ENCODE measurements around the gene SYT1. TPM values are rescaled to one million over a fixed set of nuclear protein-coding genes. Genes with fewer than 3 reads are reported as not detected.

Gene SYT1
- total and polyA plus RNA-seq, 11 donors, result 0.08 to 0.86 (median 0.16) TPM; not detected in 6

DNA sequence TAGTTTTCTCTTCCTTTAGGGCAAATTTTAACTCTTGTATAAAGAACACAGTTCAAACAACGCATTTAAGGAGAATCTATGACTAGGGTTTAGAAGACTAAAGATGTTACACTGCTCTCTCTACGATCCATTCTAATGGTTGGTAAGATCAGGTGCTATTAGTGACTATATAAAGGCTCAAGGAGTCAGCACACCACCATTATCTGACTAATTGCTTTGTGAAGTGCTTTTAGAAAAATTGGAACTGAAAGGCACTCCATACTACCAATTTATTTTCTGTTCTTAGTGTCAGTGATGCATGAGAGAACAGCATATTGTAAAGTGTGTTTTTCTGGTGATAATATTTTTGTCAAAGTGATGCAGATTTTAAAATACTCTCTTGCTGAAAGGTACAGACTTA, 136.8 kb downstream of the SYT1 start:
- no peaks in the 10 kb centered on the region for H3K27me3 ChIP-seq
- TF ChIP-seq POLR2A (IDR thresholded peaks at IDR 0.05), result no peak
- TF ChIP-seq, protein P1, sequence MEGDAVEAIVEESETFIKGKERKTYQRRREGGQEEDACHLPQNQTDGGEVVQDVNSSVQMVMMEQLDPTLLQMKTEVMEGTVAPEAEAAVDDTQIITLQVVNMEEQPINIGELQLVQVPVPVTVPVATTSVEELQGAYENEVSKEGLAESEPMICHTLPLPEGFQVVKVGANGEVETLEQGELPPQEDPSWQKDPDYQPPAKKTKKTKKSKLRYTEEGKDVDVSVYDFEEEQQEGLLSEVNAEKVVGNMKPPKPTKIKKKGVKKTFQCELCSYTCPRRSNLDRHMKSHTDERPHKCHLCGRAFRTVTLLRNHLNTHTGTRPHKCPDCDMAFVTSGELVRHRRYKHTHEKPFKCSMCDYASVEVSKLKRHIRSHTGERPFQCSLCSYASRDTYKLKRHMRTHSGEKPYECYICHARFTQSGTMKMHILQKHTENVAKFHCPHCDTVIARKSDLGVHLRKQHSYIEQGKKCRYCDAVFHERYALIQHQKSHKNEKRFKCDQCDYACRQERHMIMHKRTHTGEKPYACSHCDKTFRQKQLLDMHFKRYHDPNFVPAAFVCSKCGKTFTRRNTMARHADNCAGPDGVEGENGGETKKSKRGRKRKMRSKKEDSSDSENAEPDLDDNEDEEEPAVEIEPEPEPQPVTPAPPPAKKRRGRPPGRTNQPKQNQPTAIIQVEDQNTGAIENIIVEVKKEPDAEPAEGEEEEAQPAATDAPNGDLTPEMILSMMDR (IDR thresholded peaks at IDR 0.05), result no peak
- no peak overlapping the region for H3K27ac ChIP-seq
- H3K4me3 ChIP-seq, result no peak overlapping the region
- DNase-seq, result no peak
- ATAC-seq, result no peak
- no peaks in the 10 kb centered on the region for H3K4me1 ChIP-seq
- intact Hi-C loops (cut with DNase I), result no loop called here
- H3K9me3 ChIP-seq, result no peaks in the 10 kb centered on the region
- no peaks in the 10 kb centered on the region for H3K36me3 ChIP-seq
- 81 to 86% (median 85%) methylated on average over 2 of the region's 2 CpGs for WGBS, 4 donors

GRCh38 chr12:79006306-79006705, 141.7 kb downstream of the SYT1 start:
- ATAC-seq, result no peak

GRCh38 chr12:79008591-79008990, 144.0 kb downstream of the SYT1 start:
- no peaks in the 10 kb centered on the region for H3K36me3 ChIP-seq
- WGBS, 4 donors, result 80 to 89% (median 86%) methylated on average over 2 of the region's 2 CpGs
- H3K4me3 ChIP-seq, result no peak overlapping the region
- H3K27ac ChIP-seq, result no peak overlapping the region
- ATAC-seq, result no peak
- no peak for DNase-seq
- TF ChIP-seq, protein P1 (IDR thresholded peaks at IDR 0.05), result no peak
- intact Hi-C loops (cut with DNase I), result no loop called here
- no peaks in the 10 kb centered on the region for H3K9me3 ChIP-seq
- H3K27me3 ChIP-seq, result no peaks in the 10 kb centered on the region
- H3K4me1 ChIP-seq, result no peaks in the 10 kb centered on the region

More at GRCh38 chr12:79006306-79006705, 141.7 kb downstream of the SYT1 start:
- Histone ChIP-seq H3K27ac (no peak overlapping the region), H3K4me1 (no peaks in the 10 kb centered on the region), H3K4me3 (no peak overlapping the region), H3K36me3 (no peaks in the 10 kb centered on the region), H3K9me3 (no peaks in the 10 kb centered on the region), H3K27me3 (no peaks in the 10 kb centered on the region)
- 51 to 72% (median 55%) methylated on average over 1 of the region's 1 CpG for WGBS, 4 donors
- no peak for DNase-seq
- intact Hi-C loops (cut with DNase I), result no loop called here
- TF ChIP-seq, protein P1 (IDR thresholded peaks at IDR 0.05), result no peak
- TF ChIP-seq POLR2A (IDR thresholded peaks at IDR 0.05), result no peak

DNA sequence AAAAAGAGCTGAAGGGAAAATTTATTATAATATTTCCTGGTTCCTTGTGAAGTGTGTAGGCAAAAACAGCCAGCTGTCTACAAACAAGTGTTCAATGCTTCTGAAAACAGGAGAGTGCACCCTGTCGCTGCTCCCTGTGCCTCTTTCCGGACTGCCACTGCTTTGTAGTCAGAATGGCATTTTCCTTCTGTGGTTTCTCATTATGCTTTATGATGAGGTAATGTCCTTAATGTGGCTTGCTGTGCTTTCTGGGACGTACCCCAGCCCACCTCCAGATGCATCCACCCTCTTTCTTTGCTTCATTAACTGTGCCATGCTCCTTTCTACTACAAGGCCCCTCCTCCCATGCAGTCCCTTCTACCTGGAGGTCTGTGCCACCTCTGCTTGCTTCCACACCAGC, 148.1 kb downstream of the SYT1 start:
- 75 to 82% (median 78%) methylated on average over 3 of the region's 3 CpGs for WGBS, 4 donors
- H3K4me1 ChIP-seq, result no peaks in the 10 kb centered on the region
- H3K27ac ChIP-seq, result no peak overlapping the region
- H3K9me3 ChIP-seq, result no peaks in the 10 kb centered on the region
- TF ChIP-seq, protein P1 (IDR thresholded peaks at IDR 0.05), result no peak
- TF ChIP-seq POLR2A (IDR thresholded peaks at IDR 0.05), result no peak
- H3K27me3 ChIP-seq, result no peaks in the 10 kb centered on the region
- intact Hi-C loops (cut with DNase I), result no loop called here
- DNase-seq (no peak), ATAC-seq (no peak)
- H3K4me3 ChIP-seq, result no peak overlapping the region
- no peaks in the 10 kb centered on the region for H3K36me3 ChIP-seq
